Lower leg skin (tissue), 3 donors: Measurements from ENCODE around the gene ATP5PB.

Experiments used
- POLR2A ChIP-seq, 2 donors: fragments of 450-650 bp; IDR thresholded peaks; one replicate each; pipeline ENCODE4 v1.6.1; 2016 to 2017; ENCODE audit warnings: antibody characterized with exemption in 2 of 2, mild to moderate bottlenecking in 1 of 2, moderate library complexity in 1 of 2
- TF ChIP-seq, protein P1 (sequence below), 3 donors: fragments of 450-650 bp; IDR thresholded peaks; one replicate each; pipeline ENCODE4 v1.5.1; 2016; ENCODE audit warnings: antibody characterized with exemption in 3 of 3, mild to moderate bottlenecking in 3 of 3, moderate library complexity in 2 of 3

DNA sequence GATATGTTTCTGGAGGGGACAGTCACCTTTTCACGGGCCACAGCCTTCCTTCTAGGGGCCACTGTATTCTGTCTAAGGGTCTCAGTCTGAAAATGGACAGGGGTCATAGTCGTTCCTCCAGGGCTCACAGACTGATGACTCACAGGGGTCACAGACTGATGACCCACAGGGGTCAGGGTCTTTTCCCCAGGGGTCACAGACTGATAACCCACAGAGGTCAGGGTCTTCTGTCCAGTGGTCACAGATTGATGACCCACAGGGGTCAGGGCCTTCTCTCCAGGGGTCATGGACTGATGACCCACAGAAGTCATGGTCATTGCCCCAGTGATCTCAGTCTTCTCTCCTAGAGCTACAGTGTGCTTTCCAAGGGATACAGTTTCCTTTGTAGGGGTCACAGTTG, 34.5 kb upstream of the ATP5PB start:
- TF ChIP-seq, protein P1, sequence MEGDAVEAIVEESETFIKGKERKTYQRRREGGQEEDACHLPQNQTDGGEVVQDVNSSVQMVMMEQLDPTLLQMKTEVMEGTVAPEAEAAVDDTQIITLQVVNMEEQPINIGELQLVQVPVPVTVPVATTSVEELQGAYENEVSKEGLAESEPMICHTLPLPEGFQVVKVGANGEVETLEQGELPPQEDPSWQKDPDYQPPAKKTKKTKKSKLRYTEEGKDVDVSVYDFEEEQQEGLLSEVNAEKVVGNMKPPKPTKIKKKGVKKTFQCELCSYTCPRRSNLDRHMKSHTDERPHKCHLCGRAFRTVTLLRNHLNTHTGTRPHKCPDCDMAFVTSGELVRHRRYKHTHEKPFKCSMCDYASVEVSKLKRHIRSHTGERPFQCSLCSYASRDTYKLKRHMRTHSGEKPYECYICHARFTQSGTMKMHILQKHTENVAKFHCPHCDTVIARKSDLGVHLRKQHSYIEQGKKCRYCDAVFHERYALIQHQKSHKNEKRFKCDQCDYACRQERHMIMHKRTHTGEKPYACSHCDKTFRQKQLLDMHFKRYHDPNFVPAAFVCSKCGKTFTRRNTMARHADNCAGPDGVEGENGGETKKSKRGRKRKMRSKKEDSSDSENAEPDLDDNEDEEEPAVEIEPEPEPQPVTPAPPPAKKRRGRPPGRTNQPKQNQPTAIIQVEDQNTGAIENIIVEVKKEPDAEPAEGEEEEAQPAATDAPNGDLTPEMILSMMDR (IDR thresholded peaks at IDR 0.05): no peak
- TF ChIP-seq POLR2A (IDR thresholded peaks at IDR 0.05): no peak
